Head of caudate nucleus (tissue), 42 donors: ENCODE data around the gene PPP2R3C.
"Not testable (repeated sequence)": the region's sequence is repeated elsewhere in the genome, so short reads cannot be mapped to it uniquely, and the experiment has no call there.

Experiments
- DNase-seq, 42 donors: peaks; one replicate each; pipeline versions ENCODE4 v3.0.0 to v3.0.0-alpha.2; 2020 to 2021; ENCODE audit warnings: mixed read lengths in 7 of 42
- intact Hi-C: fragments of 100-400 bp; cut with DNase I; formaldehyde crosslinking; loops from one replicate; pipeline ENCODE4 v1.15.0; 2022

PPP2R3C gene

DNA sequence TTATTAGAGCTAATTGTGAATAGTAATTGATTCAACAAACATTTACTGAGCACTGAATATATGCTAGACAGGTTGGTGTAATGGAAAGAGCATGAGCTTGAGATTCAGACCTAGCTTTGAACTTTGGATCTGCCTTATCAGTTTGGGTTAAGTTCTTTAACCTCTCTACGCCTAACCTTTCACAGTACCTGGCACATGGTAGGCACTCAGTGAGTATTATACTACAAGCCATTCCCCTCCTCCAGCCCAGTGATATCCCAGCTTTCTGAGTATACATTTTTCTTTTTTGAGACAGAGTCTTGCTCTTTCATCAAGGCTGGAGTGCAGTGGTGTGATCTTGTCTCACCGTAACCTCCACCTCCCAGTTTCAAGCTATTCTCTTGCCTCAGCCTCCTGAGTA is 43.7 kb downstream of the PPP2R3C start:
- intact Hi-C loops: no loop called here
- no peak for DNase-seq

DNA sequence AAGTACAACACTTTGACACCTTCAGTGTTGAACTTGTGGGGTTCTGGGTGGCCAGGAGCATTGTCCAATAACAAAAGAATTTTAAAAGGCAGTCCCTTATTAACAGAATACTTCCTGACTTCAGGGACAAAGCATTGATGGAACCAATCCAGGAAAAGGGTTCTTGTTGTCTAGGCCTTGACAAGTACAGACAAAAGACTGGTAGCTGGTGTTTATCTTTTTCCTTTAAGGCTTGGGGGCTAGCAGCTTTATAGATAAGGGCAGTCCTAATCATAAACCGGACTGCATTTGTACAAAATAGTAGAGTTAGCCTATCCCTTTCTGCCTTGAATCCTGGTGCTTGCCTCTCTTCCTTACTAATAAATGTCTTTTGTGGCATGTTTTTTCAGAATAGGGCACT is 48.3 kb downstream of the PPP2R3C start:
- intact Hi-C loops: no loop called here
- no peak for DNase-seq

DNA sequence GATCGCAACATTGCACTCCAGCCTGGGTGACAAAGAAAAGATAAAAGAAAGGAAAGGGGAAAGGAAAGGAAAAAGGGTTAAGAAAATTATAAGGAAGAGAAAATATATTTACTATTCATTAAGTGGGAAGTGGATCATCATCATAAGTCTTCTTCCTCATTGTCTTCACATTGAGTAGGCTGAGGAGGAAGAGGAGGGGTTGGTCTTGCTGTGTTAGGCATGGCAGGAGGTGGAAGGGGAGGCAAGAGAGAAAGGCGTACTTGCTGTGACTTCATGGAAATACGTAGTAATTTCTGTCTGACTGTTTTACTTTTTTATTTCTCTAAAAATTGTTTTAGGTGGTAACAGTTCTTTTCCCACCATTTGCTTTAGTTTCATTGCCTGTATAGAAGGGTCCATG is 49.6 kb downstream of the PPP2R3C start:
- no peak for DNase-seq
- intact Hi-C loops: no loop called here

DNA sequence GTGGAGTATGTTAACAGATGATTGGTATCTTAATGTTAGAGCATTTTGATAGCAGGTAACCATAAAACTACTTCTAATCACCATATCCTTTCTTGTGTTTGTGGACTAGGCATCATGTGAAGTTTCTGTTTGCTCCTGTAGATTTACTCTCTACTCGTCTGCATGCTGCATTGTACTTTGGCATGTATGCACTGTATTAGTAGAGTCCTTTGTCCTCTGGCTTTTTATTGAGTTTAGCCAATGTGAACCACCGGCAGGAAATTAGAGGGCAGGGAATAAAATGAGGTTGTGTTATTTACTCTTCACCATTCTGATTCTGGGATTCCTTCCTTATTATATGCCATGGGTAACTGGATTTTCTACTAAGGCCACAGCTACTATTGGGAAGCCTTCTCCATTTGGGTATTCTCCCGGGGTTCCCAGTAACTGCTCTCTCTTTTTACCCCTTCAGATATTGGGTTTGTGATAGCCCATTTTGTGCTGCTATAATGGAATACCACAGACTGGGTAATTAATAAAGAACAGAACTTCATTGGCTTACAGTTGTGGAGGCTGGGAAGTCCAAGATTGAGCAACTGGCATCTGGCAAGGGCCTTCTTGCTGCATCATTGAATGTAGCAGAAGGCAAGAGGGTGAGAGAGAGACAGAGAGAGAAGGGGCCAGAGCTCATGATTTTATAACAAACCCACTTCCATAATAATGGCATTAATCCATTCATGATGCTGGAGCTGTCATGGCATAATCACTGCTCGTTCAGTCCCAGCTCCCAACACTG is 53.4 kb downstream of the PPP2R3C start:
- intact Hi-C loops: no loop called here

DNA sequence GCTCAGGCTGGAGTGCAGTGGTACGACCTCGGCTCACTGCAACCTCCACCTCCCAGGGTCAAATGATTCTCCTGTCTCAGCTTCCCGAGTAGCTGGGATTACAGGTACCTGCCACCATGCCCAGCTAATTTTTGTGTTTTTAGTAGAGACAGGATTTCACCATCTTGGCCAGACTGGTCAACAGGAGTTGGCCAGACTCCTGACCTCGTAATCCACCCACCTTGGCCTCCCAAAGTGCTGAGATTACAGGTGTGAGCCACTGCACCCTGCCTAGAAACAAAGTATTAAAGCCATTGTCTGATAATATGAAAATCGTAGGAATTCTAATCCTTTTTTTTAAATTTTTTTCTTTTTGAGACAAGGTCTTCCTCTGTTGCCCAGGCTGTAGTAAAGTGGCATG is 56.1 kb downstream of the PPP2R3C start:
- intact Hi-C loops, DNase-seq: not testable (repeated sequence)

More for the DNA sequence above, 53.4 kb downstream of the PPP2R3C start:
- DNase-seq: no peak

DNA sequence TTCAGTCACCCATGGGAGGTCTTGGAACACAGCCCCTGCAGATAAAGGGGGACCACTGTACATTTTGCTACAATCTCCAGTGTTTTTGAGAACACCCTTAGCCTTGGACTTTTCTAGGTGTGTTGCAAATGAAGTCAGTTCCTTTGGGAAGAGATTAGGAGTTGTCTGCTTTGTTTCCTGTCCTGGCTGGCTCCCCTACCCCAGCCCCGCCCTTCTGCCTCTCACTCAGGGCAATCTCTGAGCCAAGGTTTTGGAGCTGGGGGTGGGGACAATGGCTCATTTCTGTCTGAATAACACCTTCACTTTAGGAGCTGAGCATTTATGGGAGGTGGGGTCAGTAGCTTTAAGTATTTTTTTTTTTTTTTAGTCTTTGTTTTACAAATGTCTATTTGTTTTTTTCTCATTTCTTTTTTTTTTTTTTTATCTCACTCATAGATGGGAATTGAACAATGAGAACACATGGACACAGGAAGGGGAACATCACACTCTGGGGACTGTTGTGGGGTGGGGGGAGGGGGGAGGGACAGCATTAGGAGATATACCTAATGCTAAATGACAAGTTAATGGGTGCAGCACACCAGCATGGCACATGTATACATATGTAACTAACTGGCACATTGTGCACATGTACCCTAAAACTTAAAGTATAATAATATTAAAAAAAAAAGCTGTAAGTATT is 60.5 kb downstream of the PPP2R3C start:
- intact Hi-C loops, DNase-seq: not testable (repeated sequence)

DNA sequence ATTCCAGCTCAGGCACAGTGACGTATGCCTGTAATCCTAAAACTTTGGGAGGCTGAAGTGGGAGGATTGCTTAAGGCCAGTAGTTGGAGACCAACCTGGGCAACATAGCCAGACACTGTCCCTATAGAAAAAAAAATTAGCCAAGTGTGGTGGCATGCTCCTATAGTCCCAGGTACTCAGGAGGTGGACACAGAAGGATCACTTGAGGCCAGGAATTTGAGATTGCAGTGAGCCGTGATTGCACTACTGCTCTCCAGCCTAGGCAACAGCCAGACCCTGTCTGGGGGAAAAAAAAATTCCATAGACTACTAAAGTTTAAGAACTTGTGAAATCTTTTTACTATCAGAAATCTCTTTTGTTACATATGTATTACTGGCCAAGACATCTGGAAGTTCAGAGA is 69.2 kb downstream of the PPP2R3C start:
- no peak for DNase-seq
- intact Hi-C loops: no loop called here

DNA sequence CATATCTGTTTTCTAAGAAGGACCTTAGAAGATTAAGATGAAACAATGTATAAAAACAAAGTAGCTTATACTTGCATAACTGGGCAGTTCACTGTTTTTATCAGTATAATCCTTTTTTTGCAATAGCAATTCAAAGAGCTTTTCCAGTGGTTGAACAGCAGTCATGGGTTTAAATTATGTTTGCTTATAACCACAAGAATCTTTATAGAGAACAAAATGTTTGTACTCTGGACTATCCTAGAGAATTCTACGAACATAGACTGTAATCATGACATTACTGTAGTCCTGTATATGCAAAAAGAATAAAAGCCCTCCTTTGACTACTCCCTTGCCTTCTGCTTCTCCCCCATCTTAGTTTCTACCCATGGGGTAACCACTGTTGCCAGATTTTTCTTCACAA is 70.0 kb downstream of the PPP2R3C start:
- no peak for DNase-seq
- intact Hi-C loops: no loop called here

DNA sequence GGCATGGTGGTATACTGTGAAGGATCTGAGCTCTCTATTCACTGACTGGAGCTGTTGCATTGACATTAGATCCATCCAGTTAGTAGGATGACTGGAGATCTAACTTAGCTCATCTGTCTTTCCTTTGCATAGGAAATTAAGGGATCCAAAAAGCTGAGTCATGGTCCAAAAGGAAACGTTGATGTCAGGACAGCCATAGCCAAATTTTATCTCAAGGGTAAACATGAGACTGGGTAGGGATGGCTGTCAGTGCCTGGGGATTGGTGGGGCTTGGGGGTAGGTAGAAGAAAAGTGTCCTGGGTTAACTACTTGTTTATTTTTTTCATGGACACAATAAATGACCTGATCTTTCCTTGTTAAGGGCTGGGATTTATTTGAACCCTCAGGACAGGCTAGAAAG is 71.1 kb downstream of the PPP2R3C start:
- no peak for DNase-seq
- intact Hi-C loops: no loop called here

DNA sequence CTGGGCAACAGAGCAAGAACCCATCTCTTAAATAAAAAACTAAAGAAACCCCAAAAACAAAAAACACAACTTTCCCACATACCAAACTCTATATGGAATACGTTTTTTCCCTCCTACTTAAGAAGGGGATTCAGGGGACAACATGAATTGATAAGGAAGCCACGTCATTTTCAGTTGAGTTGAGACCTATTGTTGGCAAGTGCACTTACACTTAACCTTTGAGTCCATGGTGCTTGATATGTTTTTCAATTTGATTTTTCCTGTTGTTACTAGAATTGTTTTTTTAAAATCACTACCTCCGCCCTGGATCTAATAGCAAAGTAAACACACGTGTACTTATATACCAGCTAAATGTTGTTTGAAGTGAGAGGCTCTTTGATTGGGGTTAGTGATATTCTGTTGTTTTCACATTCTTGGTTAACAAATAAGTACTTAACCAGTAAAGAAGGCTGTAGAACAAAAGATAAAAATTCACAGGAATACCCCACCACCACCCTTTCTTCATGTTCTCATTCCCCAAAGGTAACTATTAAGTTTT is 73.7 kb downstream of the PPP2R3C start:
- intact Hi-C loops: loop anchor here (2.0 to 10.0 kb wide), 4 partner anchors 65 to 359 kb away; partner anchors contain the start of genes BAZ1A, PPP2R3C, PRORP and SRP54
- no peak for DNase-seq

DNA sequence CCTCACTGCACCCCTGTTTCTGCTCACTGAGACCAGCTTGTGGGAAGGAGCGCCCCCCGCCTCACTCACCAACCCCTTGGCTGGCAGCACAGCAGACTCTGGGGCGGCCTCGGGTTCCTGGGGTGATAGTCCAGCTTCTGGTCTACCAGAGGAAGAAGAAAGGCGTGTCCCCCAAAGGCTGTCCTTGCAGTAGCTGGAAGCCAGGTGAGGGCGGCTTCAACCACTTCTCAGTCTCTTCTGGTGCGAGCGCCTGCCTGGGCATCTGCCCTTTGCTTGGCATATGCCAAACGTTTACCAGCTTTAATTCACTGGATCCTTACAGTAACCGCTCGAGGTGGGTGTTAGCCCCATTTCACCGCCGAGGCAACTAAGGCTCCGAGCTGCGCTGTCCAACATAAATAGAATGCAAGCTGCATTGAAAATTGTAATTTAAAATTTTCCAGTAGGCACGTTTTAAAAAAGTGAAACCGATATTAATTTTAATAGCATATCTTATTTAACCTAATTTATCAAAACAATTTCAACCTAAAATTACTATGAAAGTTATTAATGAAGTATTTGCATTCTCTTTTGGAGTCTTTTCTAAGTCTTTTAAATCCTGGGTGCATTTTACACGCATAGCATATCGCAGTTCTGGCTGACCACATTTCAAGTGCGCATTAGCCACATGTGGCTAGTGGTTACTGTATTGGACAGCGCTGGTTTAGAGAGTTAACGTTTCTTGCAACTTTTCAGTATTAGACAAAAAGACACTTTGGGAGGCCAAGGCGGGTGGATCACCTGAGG is 74.8 kb downstream of the PPP2R3C start:
- peak in 19 of 42 donors; percentile 26 to 69 (median 48) for DNase-seq
- intact Hi-C loops: loop anchor here (2.0 to 10.0 kb wide), 4 partner anchors 64 to 360 kb away; partner anchors contain the start of genes BAZ1A, PPP2R3C, PRORP and SRP54

DNA sequence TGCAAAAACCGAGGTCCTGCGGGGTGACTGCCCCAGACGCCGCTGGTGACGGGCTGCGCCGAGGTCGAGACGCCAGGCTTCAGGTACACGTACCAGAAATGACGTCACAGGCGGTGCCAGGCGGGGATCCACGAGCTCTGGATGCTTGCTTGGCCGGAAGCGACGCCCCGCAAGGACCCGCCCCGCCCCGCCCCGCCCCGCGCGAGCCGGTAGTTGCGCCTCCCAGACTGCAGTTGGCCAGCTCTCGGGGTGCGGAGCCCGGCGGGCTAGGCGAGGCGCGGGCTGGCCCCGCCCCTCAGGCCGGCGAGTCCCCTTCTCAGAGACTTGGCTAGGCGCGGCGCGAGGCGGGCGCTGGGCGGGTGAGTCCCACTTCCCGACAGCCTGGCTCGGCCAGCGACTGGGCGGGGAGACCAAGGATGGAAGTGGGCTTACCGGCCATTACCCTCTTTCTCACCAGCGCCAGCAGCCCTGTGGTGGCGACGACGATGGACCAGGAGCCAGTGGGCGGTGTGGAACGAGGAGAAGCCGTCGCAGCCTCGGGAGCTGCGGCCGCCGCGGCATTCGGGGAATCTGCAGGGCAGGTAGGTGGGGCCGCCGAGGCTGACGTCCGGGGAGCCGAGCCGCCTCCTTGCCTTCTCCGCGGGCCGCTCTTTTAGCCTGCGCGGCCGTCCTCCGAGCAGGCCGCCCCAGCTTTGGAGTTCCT is 75.6 kb downstream of the PPP2R3C start, which contains the start of gene FAM177A1:
Gene FAM177A1, plus strand, starts transcription at position 225 of the 703 bp plus-strand sequence. Its CDS starts 192 bp downstream, at position 417.
- DNase-seq: peak; percentile 96 to 99 (median 98)
- intact Hi-C loops: loop anchor here (2.0 to 10.0 kb wide), 4 partner anchors 63 to 361 kb away; partner anchors contain the start of genes BAZ1A, PPP2R3C, PRORP and SRP54

DNA sequence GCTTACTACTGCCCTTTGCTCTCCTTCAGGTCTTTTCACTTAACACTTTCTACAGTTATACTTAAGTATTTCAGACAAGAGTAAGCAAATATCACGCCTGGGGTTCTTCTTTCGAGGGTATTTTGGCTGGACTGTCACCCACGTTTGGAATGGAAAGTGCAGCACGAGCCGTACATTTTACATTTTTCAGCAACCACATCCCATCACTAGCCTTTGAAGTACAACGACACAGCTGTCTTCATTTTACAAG is 76.1 kb downstream of the PPP2R3C start:
- intact Hi-C loops: loop anchor here (2.0 to 10.0 kb wide), 4 partner anchors 63 to 362 kb away; partner anchors contain the start of genes BAZ1A, PPP2R3C, PRORP and SRP54
- DNase-seq: no peak

DNA sequence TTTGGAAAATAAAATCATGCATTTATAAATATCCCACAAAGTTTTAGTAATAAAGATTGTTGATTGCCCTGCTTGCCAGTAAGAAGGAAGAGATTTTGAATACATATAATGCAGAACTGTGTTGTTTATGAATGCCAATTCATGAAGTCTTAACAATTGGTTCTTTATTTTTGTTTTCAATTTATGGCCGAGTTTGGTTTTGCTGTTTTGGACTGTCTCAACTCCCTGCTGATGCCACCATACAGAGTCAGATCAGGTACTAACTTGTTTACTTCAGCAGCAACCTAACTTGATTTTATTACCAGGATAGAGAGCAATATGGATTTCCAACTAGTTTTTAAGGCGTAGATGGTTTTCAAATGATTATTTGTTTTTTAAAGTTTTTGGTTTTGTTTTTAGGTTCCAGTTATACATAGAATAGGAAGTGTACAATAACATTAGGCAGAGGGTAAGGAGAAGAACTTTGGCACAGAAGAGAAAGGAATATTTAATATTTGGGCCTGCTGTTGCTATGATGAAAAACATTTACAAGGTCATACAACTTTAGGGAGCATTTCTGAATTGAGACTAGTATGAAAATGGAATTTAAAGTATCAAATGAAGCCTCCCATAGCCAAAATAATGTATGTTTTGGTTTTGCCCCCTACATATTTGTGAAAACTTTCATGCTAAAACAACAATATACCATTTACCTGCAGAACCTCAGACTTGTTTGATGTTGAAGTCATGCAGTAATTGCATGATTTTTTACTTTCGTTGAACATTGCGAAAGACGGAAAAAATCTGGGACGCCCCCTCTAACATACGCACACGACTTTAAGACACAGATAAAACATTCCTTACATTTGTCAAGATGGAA is 76.6 kb downstream of the PPP2R3C start:
- intact Hi-C loops: loop anchor here (5.0 to 10.0 kb wide), 3 partner anchors 77 to 362 kb away; partner anchors contain the start of genes BAZ1A, PPP2R3C and PRORP

DNA sequence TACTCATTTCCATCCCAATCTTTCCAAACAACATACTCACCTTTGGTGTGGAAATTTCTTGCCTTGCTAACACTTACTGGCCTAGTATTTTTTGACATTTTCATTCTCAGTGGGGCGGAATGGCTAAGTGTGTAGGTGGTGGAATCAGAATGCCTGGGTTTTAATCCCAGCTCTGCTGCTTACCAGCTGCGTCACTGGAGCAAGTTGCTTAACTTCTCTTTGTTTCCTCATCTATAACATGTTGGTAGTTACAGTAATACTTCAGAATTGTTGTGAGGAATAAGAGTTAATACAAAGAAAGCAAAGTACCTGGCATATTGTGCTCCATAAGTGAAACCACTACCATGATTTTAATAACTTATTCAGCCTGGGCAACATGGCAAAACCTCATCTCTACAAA is 78.7 kb downstream of the PPP2R3C start:
- intact Hi-C loops: loop anchor here (10.0 kb wide), 1 partner anchor 168 kb away; the partner anchor contains the start of gene BAZ1A
- DNase-seq: no peak

More for the DNA sequence above, 76.6 kb downstream of the PPP2R3C start:
- DNase-seq: peak in 1 of 42 donors; percentile 10

DNA sequence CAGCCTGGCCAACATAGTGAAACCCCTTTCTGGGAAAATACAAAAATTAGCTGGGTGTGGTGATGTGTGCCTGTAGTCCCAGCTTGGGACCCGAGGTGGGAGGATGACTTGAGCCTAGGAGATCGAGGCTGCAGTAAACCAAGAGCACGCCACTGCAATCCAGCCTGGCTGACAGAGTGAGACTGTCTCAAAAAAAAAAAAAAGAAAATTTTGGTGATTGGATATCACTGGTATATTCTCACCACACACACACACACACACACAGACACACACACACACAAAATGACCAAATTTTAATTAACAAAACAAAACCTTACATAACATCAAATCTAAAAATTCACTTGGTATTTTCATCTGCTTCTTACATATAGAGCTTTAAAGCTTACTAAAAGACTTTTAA is 79.2 kb downstream of the PPP2R3C start:
- intact Hi-C loops: loop anchor here (10.0 kb wide), 1 partner anchor 168 kb away; the partner anchor contains the start of gene BAZ1A

DNA sequence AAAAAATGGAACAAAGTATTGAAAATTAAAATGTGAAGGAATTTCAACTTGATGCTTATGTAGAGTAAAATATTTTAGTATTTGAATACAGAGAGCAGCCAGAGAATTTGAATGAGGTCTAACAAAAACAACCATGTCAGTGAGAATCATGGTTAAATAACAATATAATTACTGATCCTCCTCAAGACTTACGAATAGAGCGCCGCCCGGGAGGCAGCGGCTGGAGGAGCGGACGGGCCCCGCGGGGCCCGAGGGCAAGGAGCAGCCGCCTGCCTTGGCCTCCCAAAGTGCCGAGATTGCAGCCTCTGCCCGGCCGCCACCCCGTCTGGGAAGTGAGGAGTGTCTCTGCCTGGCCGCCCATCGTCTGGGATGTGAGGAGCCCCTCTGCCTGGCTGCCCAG is 83.5 kb downstream of the PPP2R3C start:
- intact Hi-C loops, DNase-seq: not testable (repeated sequence)

More for the DNA sequence above, 79.2 kb downstream of the PPP2R3C start:
- no peak for DNase-seq
